ENCODE measurements around the gene TMTC3.

The TMTC3 gene

GRCh38 chr12:88228720-88229119, 86.6 kb downstream of the TMTC3 start:
- DNase-seq = no peak

- DNase-seq = no peak
Measured at GRCh38 chr12:88230271-88230670, 88.2 kb downstream of the TMTC3 start.

GRCh38 chr12:88235183-88235833, 93.2 kb downstream of the TMTC3 start:
- no peak for DNase-seq

GRCh38 chr12:88237954-88238353, 95.8 kb downstream of the TMTC3 start:
- no peak for DNase-seq

GRCh38 chr12:88238406-88238805, 96.3 kb downstream of the TMTC3 start:
- no peak for DNase-seq

GRCh38 chr12:88241862-88242570, 99.9 kb downstream of the TMTC3 start:
- DNase-seq = no peak

- no peak for DNase-seq
Measured at GRCh38 chr12:88242571-88242925, 100.4 kb downstream of the TMTC3 start.

GRCh38 chr12:88242939-88243338, 100.8 kb downstream of the TMTC3 start:
- DNase-seq = no peak

GRCh38 chr12:88243982-88244381, 101.9 kb downstream of the TMTC3 start:
- DNase-seq = no peak

GRCh38 chr12:88245905-88246304, 103.8 kb downstream of the TMTC3 start:
- no peak for DNase-seq

- no peak for DNase-seq
Measured at GRCh38 chr12:88247241-88247643, 105.1 kb downstream of the TMTC3 start.

- no peak for DNase-seq
Measured at GRCh38 chr12:88248606-88249005, 106.5 kb downstream of the TMTC3 start.

Data from NCI-H1436 treated with DMSO at 0.1 percent for 48 hours (cell line).